ENCODE data around the gene TNS3. TPM values are rescaled to one million over a fixed set of nuclear protein-coding genes. Genes with fewer than 3 reads are reported as not detected.
A peak's percentile ranks its signal among the peaks of the same experiment; 100 is the strongest.
"Not testable (repeated sequence)": the region's sequence is repeated elsewhere in the genome, so short reads cannot be mapped to it uniquely, and the experiment has no call there.

TNS3 gene
- total RNA-seq, 1 experiment from 2014 or later = 147 TPM

DNA sequence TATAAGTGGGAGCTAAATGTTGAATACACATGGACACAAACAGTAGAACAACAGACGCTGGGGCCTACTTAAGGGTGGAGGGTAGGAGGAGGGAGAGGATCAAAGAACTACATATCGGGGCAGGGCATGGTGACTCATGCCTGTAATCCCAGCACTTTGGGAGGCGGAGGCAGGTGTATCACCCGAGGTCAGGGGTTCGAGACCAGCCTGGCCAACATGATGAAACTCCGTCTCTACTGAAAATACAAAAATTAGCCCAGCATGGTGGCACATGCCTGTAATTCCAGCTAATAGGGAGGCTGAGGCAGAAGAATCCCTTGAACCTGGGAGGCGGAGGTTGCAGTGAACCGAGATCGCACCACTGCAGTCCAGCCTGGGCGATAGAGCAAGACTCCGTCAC, 319.8 kb downstream of the TNS3 start:
- DNase-seq (ENCODE audit: low spot score) = not testable (repeated sequence)

DNA sequence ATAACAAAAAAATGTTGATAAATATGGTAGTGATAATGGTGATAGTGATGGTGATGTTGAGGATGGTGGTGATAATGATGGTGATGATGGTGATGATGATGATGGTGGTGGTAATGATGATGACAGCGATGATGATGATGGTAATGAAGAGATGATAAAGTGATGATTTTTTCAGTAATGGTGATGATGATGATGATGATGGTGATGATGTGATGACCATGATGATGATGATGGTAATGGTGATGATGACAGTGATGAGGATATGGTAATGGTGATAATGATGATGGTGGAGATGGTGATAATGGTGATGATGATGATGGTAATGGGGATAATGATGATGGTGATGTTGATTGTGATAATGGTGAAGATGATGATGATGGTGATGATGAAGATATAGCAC, 321.6 kb downstream of the TNS3 start:
- DNase-seq (ENCODE audit: low spot score) = no peak

DNA sequence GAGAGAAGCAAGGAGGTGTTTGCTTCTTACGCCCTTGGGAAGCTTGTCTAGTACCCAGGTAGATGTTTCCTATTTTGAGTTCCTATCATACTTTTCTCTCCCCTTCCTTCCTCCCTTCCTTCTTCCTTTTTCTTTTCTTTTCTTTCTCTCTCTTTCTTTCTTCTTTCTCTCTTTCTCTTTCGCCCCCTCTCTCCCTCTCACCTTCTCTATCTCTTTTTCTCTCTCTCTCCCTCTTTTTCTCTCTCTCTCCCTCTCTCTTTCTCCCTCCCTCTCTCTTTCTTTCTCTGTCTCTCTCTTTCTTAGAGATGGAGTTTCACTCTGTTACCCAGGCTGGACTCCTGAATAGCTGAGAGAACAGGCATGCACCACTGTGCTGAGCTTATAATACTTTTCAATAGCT, 322.2 kb downstream of the TNS3 start:
- no peak for DNase-seq (ENCODE audit: low spot score)

DNA sequence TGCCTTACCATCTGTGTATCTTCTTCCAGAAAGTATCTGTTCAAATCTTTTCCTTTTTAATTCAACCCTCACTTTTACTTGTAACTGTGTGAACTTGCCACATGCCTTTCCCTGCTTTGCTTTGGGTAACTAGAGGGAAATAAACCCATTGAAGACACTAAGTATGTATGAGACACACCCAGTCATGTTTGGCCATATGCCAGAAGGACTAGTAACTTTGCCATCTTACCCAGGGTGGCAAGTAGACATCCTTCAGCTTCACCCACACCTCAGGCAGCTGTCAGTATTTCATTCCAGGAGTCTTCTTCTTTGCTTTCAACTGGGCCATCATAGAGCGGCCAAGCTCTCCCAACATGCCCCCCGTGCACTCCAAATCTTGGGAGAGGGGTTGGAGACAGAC, 323.1 kb downstream of the TNS3 start:
- DNase-seq (ENCODE audit: low spot score) = no peak

DNA sequence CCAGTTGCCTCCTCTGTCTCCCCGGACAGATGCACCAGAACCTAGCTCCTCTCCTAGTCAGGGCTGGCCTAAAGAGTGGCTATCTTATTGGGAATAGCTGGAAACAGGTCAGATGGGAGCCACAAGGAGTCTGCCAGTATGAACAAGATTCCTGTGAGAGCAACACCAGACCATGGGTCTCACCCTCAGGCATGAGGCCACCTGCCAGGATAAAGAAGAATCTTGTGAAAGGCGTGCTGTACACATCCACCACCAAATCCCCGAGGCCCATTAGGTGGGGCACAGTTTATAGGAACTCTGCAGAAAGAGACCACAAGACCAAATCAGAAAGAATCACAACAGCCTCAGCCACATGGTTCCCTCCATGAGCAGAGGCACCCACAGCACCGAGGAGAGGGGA, 325.9 kb downstream of the TNS3 start:
- DNase-seq (ENCODE audit: low spot score) = peak; percentile 76

DNA sequence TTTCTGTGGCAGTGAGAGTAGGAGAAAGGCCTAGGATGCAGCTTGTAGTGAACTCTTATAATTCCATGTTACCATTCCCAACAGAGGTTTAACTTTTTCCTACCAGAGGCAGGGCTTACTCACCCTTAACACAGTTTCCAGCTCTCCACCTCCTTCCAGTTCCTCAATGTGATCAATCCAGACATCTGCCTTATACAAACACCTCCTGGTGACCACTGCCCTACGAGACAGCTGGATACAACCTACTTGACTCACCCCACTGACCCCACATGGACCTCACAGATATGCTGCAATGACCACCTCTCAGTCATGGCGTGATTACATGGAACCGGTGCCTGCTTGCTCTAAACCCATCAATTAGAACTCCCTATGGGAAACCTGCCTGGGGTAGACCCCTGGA, 326.5 kb downstream of the TNS3 start:
- no peak for DNase-seq (ENCODE audit: low spot score)

DNA sequence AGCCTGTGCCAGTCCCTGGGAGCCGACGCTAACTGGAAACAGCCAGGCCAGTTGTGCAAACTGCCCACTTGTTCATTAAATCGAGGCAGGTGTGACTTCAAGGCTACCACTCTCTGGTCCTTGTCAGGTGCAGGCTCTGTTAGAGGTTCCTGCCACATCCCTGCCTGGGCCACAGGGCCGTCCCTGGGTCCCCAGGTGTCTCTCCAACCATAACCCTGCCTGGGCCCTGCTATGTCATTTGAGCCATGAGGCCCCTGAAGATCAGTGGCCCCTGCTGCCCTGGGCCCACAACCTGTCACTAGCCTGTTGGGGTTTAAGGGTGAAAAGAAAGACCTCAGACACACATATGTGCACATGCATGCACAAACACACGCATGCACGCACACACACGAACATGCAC, 326.9 kb downstream of the TNS3 start:
- no peak for DNase-seq (ENCODE audit: low spot score)

DNA sequence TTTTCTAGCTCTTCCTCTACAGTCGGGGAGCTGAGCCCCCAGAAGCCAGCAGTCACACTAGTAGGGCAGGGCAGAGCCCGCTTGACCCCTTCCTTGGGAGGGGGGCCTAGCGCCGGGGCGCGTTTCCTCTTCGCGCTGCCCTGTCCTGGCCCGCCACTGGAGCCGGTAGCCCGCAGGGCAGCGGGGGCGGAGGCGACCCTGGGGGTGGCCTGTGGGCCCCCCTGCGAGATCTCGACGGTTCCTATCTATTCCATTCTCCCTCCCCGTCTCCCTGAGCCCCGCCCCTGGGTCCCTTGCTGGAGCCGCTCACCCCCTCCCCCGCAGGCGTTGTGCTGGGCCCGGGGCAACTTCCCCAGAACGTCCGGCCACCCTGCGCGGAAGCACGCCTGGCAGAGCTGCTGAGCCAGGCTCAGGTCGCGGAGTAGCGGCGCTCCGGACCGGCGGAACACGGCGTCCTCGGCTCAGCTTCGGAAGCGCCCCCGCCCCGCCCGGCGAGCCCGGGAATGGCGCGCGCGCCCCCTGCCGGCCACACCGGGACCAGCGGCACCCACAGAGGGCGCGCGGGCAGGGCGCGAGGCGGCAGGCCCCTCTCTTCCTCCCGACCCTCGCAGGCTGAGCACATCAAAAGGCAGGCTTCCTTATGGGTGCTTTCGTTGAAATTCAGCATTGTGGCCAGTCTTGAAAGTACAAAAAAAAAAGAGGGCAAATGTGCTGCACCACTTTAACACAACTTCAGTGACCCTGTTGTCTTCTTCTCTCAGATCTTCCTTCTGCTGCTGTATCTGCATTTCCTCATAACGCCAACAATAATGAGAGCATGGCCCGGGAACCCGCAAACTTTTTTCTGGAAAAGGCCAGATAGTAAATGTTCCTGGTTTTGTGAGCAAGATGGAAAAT, 327.6 kb downstream of the TNS3 start:
- peak; percentile 65 for DNase-seq (ENCODE audit: low spot score)

DNA sequence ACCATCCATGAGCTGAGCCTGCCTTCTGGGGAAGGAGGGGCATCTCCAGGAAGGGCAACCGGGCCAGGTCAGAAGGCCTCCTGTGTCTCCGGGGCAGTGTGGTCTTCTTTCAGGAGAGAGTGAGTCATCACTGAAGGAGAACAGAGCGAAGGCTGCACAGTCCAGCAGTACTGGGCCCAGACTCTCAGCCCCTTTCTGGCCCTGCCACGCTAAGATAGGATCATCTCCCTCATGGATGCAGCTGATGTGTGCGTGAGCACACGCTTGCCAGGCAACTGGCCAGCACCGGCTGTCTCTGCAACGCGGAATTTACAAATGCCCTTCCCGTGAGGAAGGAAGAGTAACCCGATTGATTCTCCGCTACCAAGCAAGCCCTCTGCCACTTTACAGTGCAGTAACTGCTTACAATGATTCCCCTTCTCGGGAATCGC, 328.2 kb downstream of the TNS3 start:
- DNase-seq (ENCODE audit: low spot score) = peak; percentile 73

DNA sequence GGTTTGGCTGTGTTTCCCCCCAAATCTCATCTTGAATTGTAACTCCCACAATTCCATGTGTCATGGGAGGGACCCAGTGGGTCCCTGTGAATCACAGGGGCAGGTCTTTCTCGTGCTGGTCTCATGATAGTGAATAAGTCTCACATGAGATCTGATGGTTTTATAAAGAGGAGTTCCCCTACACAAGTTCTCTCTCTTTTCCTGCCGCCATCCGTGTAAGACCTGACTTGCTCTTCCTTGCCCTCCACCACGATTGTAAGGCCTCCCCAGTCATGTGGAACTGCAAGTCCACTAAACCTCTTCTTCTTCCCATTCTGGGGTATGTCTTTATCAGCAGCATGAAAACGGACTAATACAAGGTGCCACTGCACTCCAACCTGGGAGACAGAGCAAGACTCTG, 329.2 kb downstream of the TNS3 start:
- DNase-seq (ENCODE audit: low spot score) = no peak

DNA sequence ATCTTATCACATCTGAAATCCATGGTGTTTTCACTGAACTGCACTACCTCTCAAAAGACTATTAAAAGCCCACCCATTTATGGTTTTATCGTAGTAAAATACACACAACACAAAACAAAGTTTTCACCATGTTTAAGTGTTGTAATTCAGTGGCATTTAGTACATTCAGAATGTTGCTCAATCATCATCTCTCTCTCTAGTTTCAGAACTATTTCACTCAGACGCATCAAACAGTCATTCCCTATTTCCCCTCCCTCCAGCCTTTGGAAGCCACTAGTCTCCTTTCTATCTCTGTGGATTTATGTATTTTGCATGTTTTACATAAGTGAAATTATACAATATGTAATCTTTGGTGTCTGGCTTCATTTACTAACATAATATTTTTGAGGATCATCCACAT, 332.6 kb downstream of the TNS3 start:
- no peak for DNase-seq (ENCODE audit: low spot score)

DNA sequence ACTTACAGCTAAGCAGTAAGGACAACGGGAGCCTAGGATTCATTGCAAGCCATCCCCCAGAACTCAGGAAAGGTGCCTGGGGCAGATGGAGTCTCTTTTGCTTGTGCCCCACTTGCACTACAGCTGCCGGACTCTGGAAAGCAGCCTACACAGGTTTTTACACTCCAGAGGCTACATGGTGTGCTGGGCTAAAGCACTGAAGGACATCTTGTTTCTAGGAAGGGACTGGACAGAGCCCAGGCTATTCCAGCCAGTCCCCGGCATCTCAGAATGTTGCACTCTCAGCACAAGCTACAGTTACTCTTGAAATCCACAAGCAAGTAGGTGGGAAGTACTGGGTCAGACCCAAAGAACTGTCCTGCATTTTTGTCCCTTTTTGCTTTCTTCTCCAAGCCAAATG, 333.1 kb downstream of the TNS3 start:
- no peak for DNase-seq (ENCODE audit: low spot score)

DNA sequence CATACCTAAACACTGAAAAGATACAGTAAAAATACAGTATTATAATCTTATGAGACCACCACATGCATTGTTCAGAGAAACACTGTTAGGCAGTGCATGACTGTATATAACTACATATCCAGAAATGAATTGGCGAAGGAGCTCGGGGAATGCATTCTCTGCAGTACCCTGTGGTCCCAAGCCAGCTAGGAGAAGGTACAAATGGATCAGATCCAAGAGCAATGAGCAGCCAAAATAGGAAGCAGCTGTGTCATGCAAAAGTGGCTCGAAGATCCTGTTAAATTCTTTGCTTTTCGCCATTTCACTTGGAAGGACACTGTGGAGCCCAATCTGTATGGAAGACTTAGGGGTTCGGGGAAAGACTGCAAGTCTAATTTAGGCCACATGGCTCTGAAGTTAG, 334.8 kb downstream of the TNS3 start:
- no peak for DNase-seq (ENCODE audit: low spot score)

DNA sequence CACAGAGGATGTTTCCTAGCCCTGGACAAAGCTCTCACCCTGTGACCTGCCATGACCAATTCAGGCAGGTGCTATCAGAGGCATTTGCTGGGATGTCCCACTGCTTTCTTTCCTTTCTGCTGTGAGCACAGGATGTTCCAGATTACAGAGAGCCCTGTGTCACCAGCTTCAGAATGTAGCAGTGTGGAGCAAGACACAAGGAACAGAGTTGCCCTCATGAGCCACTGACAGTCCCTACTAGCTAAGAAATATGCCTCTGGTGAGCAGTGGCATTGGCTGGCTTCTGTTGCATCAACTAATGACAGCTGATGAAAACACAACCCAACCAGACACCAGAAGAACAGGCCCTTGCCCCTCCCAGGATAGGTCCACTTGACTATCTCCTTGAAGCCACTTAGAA, 337.2 kb downstream of the TNS3 start:
- DNase-seq (ENCODE audit: low spot score) = no peak

DNA sequence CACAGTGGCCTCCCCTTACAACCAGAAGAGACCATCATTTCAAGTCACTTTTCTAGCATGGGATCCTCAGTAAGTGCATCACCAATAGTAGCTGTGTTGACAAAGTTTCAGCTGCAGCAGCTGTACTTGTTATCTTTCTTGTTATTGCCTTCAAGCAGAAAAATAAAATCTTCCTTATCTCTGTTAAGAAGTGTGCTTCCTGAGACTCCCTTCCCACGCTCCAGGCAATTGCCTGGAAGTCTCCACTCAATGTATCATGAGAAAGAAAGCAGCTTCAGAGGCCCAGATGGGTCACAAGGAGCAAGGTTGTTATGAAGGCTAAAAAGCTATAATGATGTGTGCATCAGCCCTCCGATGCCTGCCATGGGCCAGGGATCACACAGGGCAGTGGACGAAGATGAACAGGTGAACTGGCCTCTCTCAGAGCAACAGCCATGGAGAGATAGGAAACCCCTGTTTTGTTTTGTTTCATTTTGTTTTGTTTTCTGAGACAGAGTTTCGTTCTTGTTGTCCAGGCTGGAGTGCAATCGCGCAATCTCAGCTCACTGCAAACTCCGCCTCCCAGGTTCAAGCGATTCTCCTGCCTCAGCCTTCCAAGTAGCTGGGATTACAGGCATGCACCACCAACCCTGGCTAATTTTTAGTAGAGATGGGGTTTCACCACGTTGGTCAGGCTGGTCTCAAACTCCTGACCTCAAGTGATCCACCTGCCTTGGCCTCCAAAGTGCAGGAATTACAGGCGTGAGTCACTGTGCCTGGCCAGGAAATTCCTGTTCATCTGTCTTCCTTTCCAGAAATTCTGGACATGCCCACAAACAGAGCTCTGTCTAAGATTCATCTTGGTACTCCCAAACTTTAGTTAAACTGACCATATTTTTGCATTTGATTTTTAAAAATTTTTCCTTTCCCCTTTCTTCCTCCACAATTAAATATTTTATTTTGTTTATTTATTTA, 340.5 kb downstream of the TNS3 start:
- no peak for DNase-seq (ENCODE audit: low spot score)

DNA sequence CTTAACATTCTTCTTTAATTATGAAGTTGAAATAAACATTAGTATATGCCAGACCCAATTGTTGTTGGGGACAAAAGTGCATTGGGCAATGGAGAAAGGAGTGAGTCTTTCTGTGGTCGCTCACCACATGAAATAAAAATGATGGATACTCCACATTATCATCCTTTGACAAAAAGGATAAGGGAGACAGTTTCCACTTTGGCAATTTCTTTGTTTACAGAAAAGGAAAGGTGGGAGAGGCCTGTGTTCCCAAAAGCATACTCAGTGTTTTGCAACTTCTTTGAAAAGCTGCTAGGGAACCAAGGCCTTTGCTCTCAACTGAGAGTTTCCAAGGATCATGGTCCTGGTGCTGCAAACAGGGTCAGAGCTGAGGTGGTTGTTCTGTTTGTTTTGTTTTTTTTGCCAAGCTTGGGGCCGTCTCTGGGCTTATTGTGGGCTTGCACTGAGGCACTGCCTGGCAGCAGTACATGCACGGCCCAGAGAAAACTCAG, 341.9 kb downstream of the TNS3 start:
- DNase-seq (ENCODE audit: low spot score) = no peak

DNA sequence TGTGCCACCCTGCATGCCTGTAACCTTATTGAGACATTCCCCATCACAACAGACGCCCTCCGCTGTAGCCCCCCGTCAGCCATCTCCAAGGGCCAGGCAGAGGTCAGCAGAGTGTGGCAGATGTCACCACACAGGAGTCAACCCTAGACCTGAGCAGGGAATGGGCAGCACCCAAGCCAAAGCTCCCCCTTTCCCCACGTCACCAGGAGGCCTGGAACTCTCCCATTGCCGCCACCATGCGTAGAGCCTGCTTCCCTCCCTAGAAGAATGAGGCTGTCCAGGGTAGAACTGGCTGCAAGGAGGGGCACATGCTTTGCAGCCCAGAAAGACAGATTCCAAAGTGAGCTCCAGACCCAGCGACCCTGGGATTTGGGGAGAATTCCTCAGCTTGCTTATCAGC, 342.9 kb downstream of the TNS3 start:
- no peak for DNase-seq (ENCODE audit: low spot score)

DNA sequence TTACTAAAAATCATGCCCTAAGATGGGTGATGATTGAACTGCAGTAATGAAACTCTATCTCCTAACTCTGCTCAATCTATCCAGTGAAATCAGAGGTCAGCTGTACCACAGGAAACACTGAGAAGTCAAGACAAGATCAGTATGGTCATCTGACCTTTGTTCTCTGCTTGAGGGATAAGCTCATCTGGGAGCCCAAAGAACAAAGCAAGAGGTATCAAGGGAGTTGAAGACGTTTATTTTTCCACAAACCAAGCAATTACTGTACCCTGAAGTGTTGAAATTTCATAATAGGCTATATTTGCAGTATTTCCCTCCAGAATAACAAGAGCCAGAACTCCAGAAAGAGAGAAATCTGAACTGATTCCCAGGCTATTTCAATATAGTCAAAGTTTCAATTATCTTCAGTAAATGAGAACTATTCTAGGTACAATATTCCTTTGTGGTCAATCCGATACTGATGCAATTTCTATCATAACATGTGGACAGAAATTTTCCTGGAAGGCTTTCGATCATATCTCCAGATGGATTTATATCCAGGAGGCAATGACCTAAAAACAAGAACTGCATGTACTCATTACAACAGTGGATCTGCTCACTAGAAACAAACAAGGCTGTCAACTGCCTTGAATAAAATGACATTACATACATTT, 345.3 kb downstream of the TNS3 start:
- no peak for DNase-seq (ENCODE audit: low spot score)

DNA sequence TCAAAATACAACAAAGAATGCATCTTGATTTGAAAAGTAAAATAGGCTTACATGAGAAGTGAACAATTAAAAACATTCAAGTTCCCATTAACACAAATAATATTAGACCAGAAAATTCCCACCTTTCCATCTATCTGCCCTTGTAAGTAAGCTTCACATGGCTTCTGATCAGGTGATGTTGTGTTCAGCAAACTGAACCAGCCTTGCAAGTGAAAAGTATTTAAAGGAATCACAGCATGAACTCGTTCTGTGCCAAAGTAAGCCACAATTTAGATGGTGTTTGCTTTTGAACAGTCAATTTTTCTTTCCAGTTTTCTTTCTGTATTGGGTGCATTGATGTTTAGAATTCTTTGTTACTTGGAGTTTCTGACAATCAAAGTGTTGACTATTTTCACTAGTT, 347.9 kb downstream of the TNS3 start:
- no peak for DNase-seq (ENCODE audit: low spot score)

DNA sequence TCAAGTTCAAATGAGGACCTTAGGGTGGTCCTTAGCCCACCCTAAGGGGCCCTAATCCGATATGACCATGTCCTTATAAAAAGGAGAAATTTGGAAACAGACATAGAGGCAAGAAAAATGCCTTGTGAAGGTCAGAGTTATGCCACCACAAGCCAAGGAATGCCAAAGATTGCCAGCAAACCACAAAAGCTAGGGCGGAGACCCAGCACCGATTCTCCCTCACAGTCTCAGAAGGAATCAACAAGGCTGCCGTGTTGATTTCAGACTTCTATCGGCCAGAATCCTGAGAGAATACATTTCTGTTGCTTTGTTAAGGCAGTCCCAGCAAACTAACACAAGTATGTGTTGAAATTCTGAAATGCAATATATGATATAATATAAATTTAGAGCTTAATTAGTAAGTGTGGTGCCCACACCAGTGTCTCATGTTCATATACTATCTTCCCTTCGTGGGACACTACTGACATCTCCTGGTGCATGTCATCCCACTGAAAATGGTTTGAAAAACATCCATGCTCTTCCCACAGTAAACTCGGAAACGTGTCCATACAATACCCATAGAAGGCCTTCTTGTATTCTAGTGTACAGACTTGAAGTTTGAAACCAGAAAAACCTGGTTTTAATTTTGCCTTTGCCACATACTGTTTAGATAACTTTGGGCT, 349.0 kb downstream of the TNS3 start:
- DNase-seq (ENCODE audit: low spot score) = peak; percentile 87

DNA sequence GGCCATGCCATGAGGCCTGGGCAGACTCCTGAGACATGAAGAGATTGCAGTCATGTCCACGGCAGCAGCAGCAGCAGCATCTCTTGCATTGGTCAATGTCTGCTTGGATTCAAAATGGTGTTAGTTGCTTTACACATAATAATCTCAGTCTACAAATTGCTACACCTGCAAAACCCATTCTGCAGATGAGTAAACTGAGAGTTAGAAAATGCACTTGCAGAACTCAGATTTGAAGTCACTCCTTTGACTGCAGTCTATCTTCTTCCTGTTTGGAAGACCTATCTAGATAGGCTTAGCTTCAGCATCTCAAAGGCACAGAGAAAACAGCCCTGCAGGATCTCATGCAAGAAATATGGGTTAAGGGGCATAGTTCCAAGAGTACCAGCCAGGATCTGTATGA, 350.3 kb downstream of the TNS3 start:
- DNase-seq (ENCODE audit: low spot score) = no peak

DNA sequence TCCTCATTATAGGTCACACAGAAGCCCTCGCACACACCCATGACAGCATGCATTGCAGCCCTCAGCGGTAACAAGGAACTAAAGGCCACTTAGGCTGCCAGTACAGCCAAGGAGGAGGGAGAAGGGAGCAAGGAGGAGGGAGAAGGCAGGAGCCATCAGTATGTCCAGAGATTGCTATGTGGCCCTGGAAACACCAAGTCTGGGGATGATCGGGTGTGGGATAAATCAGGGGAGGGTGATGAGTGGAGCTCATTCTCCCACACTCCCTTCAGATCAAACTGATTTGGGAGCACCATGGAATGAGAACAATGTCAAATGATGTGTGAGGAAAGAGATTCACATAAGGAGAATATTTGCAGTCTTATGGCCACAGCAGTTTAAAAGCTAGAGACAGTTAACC, 350.9 kb downstream of the TNS3 start:
- no peak for DNase-seq (ENCODE audit: low spot score)
